ENCODE results near the gene NAPEPLD. TPM values are rescaled to one million over a fixed set of nuclear protein-coding genes. Genes with fewer than 3 reads are reported as not detected.

The NAPEPLD gene
- total RNA-seq, 6 experiments from 2014 or later: 5.8 to 24.6 (median 8.1) TPM

DNA sequence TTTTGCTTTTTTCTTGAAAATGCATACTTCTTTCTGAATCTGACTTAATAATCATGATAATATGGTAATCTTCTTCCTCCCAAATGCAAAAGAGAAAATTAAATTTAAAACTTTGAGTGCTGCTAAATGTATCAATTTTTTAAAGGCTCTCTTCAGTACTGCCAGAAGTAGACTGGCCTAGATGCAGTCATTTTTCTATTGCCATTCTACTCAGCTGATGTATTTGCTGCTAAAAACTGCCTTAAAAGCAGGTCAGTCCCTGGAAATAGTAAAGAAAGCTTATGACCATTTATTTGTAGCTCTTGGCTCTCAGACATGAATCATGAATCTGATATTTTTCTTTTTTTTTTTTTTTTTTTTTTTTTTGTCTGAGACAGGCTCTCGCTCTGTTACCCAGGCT is 28.5 kb downstream of the NAPEPLD start:
- intact Hi-C loops (cut with DNase I): no loop called here
- no peaks in the 10 kb centered on the region for H3K27me3 ChIP-seq
- peaks cover 0 to 12% (median 0%) of the 10 kb centered on the region in 4 donors for H3K4me1 ChIP-seq
- no peaks in the 10 kb centered on the region for H3K9me3 ChIP-seq
- DNase-seq (no peak), ATAC-seq (no peak)
- no peak overlapping the region for H3K27ac ChIP-seq
- H3K36me3 ChIP-seq: peaks cover 0 to 22% (median 6%) of the 10 kb centered on the region in 4 donors
- H3K4me3 ChIP-seq: no peak overlapping the region
- TF ChIP-seq POLR2A (IDR thresholded peaks at IDR 0.05) (no peak), CTCF (IDR thresholded peaks at IDR 0.05) (no peak)
- no CpG with 5 or more reads among the region's 1 CpG for WGBS (ENCODE audit: insufficient coverage, low coverage, low lambda C conversion rate, missing lambda C conversion rate)

DNA sequence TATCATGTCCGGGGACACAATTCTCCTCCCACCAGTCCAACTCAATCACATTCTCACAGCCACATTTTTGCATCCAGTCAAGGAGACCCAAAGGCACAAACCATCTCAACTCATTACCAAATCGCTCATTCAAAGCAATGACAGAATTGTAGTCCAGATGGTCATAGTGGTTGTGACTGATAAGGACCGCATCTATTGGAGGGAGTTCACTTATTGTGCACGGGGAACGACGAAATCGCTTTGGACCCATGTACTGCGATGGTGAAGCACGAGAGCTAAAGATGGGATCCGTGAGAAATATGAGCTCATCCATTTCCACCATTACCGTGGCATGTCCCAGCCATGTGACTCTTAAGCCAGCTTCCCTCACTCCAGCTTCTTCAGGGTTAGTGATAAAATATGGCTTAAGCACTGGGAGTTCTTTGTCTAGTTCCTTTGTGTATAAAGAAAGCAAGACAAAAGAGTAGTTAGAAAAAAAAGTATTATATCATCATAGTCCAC is 29.1 kb downstream of the NAPEPLD start:
- intact Hi-C loops (cut with DNase I): no loop called here
- H3K36me3 ChIP-seq: peaks cover 0 to 19% (median 6%) of the 10 kb centered on the region in 4 donors
- TF ChIP-seq POLR2A (IDR thresholded peaks at IDR 0.05) (no peak), CTCF (IDR thresholded peaks at IDR 0.05) (no peak)
- H3K9me3 ChIP-seq: no peaks in the 10 kb centered on the region
- DNase-seq (no peak), ATAC-seq (no peak)
- no peak overlapping the region for H3K4me3 ChIP-seq
- 98% methylated on average over 9 of the region's 11 CpGs for WGBS (ENCODE audit: insufficient coverage, low coverage, low lambda C conversion rate, missing lambda C conversion rate)
- H3K27ac ChIP-seq: no peak overlapping the region
- H3K27me3 ChIP-seq: no peaks in the 10 kb centered on the region
- H3K4me1 ChIP-seq: peaks cover 0 to 7% (median 0%) of the 10 kb centered on the region in 4 donors

- ATAC-seq (no peak), DNase-seq (no peak)
- intact Hi-C loops (cut with DNase I): no loop called here
- Histone ChIP-seq H3K4me3 (no peak overlapping the region), H3K27me3 (no peaks in the 10 kb centered on the region), H3K4me1 (no peaks in the 10 kb centered on the region), H3K9me3 (no peaks in the 10 kb centered on the region), H3K36me3 (peaks cover 0 to 24% (median 6%) of the 10 kb centered on the region in 4 donors), H3K27ac (no peak overlapping the region)
- WGBS (ENCODE audit: insufficient coverage, low coverage, low lambda C conversion rate, missing lambda C conversion rate): 96% methylated on average over 2 of the region's 2 CpGs
- TF ChIP-seq CTCF (IDR thresholded peaks at IDR 0.05) (no peak), POLR2A (IDR thresholded peaks at IDR 0.05) (no peak)
These were observed 31.4 kb downstream of the NAPEPLD start for GRCh38 chr7:103117465-103117864.

- no peak for ATAC-seq
- Histone ChIP-seq H3K9me3 (no peaks in the 10 kb centered on the region), H3K4me3 (no peak overlapping the region), H3K27me3 (no peaks in the 10 kb centered on the region), H3K4me1 (no peaks in the 10 kb centered on the region), H3K36me3 (peaks cover 0 to 24% (median 6%) of the 10 kb centered on the region in 4 donors), H3K27ac (no peak overlapping the region)
- intact Hi-C loops (cut with DNase I): no loop called here
- TF ChIP-seq CTCF (IDR thresholded peaks at IDR 0.05) (no peak), POLR2A (IDR thresholded peaks at IDR 0.05) (no peak)
- DNase-seq: no peak
These were observed 31.9 kb downstream of the NAPEPLD start for GRCh38 chr7:103116991-103117390.

DNA sequence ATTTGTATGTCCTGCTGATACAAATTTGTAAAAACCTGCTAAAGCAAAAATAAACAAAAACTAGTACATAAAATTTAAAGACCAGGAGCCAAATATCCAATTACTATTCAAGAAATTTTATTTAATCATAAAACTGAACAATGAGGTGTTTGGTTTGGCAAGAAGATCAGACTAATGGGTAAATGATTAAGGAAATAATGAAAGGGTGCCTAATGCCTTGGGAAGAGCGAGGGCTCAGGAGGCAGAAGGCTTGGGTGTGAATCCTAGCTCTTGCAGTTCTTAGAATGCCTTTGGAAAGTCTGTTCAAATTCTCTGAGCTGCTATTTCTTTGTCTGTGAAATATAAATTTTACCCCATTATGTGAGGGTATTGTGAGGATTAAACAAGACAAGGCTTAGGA is 32.4 kb downstream of the NAPEPLD start:
- H3K9me3 ChIP-seq: no peaks in the 10 kb centered on the region
- intact Hi-C loops (cut with DNase I): no loop called here
- ATAC-seq (no peak), DNase-seq (no peak)
- no peaks in the 10 kb centered on the region for H3K27me3 ChIP-seq
- TF ChIP-seq POLR2A (IDR thresholded peaks at IDR 0.05): no peak
- no peak for TF ChIP-seq CTCF (IDR thresholded peaks at IDR 0.05)
- no peak overlapping the region for H3K27ac ChIP-seq
- H3K4me3 ChIP-seq: no peak overlapping the region
- H3K36me3 ChIP-seq: peaks cover 0 to 21% (median 6%) of the 10 kb centered on the region in 4 donors
- no peaks in the 10 kb centered on the region for H3K4me1 ChIP-seq
- 100% methylated on average over 1 of the region's 1 CpG for WGBS (ENCODE audit: insufficient coverage, low coverage, low lambda C conversion rate, missing lambda C conversion rate)
